Measurements from ENCODE around the gene ARHGAP28.

ARHGAP28 gene

DNA sequence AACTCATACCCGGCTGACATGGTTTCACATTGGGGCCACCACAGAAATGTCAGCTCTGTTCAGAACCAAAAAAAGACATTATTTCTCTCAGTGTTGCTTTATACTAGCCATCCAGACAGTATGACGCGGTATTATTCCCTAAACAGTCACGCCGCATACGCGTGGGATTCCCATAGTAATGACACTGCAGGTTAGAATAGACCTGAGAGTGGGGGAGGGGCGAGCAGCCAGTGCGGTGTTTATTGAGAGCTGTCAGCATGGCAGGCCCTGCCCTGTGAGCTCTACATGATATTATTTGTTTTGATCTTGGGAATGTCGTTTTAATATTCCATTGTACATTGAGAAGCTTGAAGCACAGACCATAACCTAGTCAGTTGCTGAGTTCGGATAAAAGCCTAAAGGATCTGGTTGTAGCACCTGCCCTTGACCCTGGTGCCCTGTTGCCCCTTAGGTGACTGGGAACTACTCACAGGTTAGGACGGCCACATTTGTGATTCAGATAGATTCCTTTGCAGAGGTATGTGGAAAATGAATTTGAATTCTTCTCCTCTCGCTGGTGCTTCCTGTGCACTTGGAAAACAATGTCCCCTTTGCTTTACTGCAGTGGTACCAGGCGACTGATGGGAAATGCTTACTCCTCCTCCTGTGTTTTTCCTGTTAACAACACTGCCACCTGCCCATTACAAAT is 150.1 kb downstream of the ARHGAP28 start:
- Histone ChIP-seq H3K27ac (ENCODE audit: low read depth, low read length) (no peak overlapping the region), H4K20me1 (ENCODE audit: control insufficient read depth, insufficient read depth, low read depth, low read length) (no peaks in the 10 kb centered on the region), H3K36me3 (ENCODE audit: control insufficient read depth, low read length) (no peaks in the 10 kb centered on the region), H3K9me2 (replicated peaks; ENCODE audit: control insufficient read depth, low read length) (no peaks in the 10 kb centered on the region), H3K4me3 (ENCODE audit: low read length) (no peak overlapping the region), H3K4me1 (ENCODE audit: control insufficient read depth, low read length) (no peaks in the 10 kb centered on the region), H3F3A (ENCODE audit: control insufficient read depth, insufficient read depth) (no peaks in the 10 kb centered on the region), H3K79me2 (ENCODE audit: control insufficient read depth, low read length) (no peaks in the 10 kb centered on the region), H3K4me2 (ENCODE audit: low read length) (no peak overlapping the region), H3K27me3 (ENCODE audit: control insufficient read depth, low read length) (no peaks in the 10 kb centered on the region), H3K9me3 (ENCODE audit: control insufficient read depth, insufficient read depth, low read length) (no peaks in the 10 kb centered on the region)
- TF ChIP-seq CTCF (IDR thresholded peaks at IDR 0.05; ENCODE audit: low read depth, low read length, poor library complexity, severe bottlenecking) (no peak), EZH2phosphoT487 (IDR thresholded peaks at IDR 0.05; ENCODE audit: borderline replicate concordance, low read length) (no peak)

- no peaks in the 10 kb centered on the region for H3K4me1 ChIP-seq (ENCODE audit: control insufficient read depth, low read length)
- no peak overlapping the region for H3K27ac ChIP-seq (ENCODE audit: low read depth, low read length)
- H3K4me3 ChIP-seq (ENCODE audit: low read length) = no peak overlapping the region
- H4K20me1 ChIP-seq (ENCODE audit: control insufficient read depth, insufficient read depth, low read depth, low read length) = no peaks in the 10 kb centered on the region
- no peaks in the 10 kb centered on the region for H3K9me2 ChIP-seq (replicated peaks; ENCODE audit: control insufficient read depth, low read length)
- no peaks in the 10 kb centered on the region for H3K9me3 ChIP-seq (ENCODE audit: control insufficient read depth, insufficient read depth, low read length)
- TF ChIP-seq EZH2phosphoT487 (IDR thresholded peaks at IDR 0.05; ENCODE audit: borderline replicate concordance, low read length) (no peak), CTCF (IDR thresholded peaks at IDR 0.05; ENCODE audit: low read depth, low read length, poor library complexity, severe bottlenecking) (no peak)
- H3K27me3 ChIP-seq (ENCODE audit: control insufficient read depth, low read length) = no peaks in the 10 kb centered on the region
- H3K36me3 ChIP-seq (ENCODE audit: control insufficient read depth, low read length) = no peaks in the 10 kb centered on the region
- no peak overlapping the region for H3K4me2 ChIP-seq (ENCODE audit: low read length)
- no peaks in the 10 kb centered on the region for H3F3A ChIP-seq (ENCODE audit: control insufficient read depth, insufficient read depth)
- H3K79me2 ChIP-seq (ENCODE audit: control insufficient read depth, low read length) = no peaks in the 10 kb centered on the region
Measured at GRCh38 chr18:6881034-6881820, 151.7 kb downstream of the ARHGAP28 start.

- no peaks in the 10 kb centered on the region for H3K36me3 ChIP-seq (ENCODE audit: control insufficient read depth, low read length)
- H3K27ac ChIP-seq (ENCODE audit: low read depth, low read length) = no peak overlapping the region
- TF ChIP-seq EZH2phosphoT487 (IDR thresholded peaks at IDR 0.05; ENCODE audit: borderline replicate concordance, low read length) (no peak), CTCF (IDR thresholded peaks at IDR 0.05; ENCODE audit: low read depth, low read length, poor library complexity, severe bottlenecking) (no peak)
Measured at GRCh38 chr18:6882401-6882800, 152.9 kb downstream of the ARHGAP28 start.

More at GRCh38 chr18:6882401-6882800, 152.9 kb downstream of the ARHGAP28 start:
- no peaks in the 10 kb centered on the region for H4K20me1 ChIP-seq (ENCODE audit: control insufficient read depth, insufficient read depth, low read depth, low read length)
- no peaks in the 10 kb centered on the region for H3K27me3 ChIP-seq (ENCODE audit: control insufficient read depth, low read length)
- no peaks in the 10 kb centered on the region for H3K9me3 ChIP-seq (ENCODE audit: control insufficient read depth, insufficient read depth, low read length)
- H3K4me3 ChIP-seq (ENCODE audit: low read length) = no peak overlapping the region
- H3F3A ChIP-seq (ENCODE audit: control insufficient read depth, insufficient read depth) = no peaks in the 10 kb centered on the region
- no peaks in the 10 kb centered on the region for H3K79me2 ChIP-seq (ENCODE audit: control insufficient read depth, low read length)
- no peaks in the 10 kb centered on the region for H3K9me2 ChIP-seq (replicated peaks; ENCODE audit: control insufficient read depth, low read length)
- H3K4me1 ChIP-seq (ENCODE audit: control insufficient read depth, low read length) = no peaks in the 10 kb centered on the region
- H3K4me2 ChIP-seq (ENCODE audit: low read length) = no peak overlapping the region
